Measurements from ENCODE around the gene GNG2.

- TF ChIP-seq, protein P1, sequence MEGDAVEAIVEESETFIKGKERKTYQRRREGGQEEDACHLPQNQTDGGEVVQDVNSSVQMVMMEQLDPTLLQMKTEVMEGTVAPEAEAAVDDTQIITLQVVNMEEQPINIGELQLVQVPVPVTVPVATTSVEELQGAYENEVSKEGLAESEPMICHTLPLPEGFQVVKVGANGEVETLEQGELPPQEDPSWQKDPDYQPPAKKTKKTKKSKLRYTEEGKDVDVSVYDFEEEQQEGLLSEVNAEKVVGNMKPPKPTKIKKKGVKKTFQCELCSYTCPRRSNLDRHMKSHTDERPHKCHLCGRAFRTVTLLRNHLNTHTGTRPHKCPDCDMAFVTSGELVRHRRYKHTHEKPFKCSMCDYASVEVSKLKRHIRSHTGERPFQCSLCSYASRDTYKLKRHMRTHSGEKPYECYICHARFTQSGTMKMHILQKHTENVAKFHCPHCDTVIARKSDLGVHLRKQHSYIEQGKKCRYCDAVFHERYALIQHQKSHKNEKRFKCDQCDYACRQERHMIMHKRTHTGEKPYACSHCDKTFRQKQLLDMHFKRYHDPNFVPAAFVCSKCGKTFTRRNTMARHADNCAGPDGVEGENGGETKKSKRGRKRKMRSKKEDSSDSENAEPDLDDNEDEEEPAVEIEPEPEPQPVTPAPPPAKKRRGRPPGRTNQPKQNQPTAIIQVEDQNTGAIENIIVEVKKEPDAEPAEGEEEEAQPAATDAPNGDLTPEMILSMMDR (IDR thresholded peaks at IDR 0.05) = no peak
- TF ChIP-seq USF1 (IDR thresholded peaks at IDR 0.05; ENCODE audit: borderline replicate concordance, low read depth) (no peak), NFIC (IDR thresholded peaks at IDR 0.05; ENCODE audit: borderline replicate concordance) (no peak), POLR2AphosphoS5 (IDR thresholded peaks at IDR 0.05; ENCODE audit: low read depth, low read length) (no peak), YY1 (IDR thresholded peaks at IDR 0.05; ENCODE audit: low read depth) (no peak), MAX (IDR thresholded peaks at IDR 0.05; ENCODE audit: low read depth) (no peak)
Measured at GRCh38 chr14:51922624-51923023, 62.2 kb downstream of the GNG2 start.

All from SK-N-SH (cell line).